ENCODE results near the gene MAP3K14.
A peak's percentile ranks its signal among the peaks of the same experiment; 100 is the strongest.

DNA sequence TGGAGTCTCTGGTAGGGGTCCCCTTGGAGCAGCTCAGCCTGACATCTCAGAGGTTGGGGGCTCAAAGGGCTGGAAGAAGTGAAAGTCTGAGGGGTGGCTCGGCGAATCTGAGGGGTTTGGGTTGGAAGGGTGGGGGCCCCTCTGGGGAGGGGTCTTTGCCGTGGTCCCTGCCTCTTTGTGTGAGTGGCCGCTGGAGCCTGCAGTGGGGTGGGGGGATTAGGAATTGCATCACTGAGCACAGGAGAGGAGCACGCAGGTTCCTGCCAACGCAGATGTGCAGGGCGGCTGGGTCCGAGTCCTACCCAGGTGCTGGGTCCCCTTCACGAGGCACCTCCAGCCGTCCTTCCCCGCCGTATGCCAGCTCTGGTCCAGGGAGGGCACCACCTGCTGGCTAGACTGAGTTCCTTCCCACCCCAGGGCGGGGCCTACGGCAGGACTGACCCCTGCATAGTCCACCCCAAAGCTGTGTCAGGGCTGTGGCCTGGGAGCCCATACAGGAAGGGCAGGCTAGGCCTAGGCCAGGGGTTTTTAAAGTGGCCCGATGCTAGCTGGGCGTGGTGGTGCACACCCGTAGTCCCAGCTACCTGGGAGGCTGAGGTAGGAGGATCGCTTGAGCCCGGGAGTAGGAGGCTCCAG lies 85.2 kb downstream of the MAP3K14 start:
- TF ChIP-seq SRF (IDR thresholded peaks at IDR 0.05; ENCODE audit: low read depth) (no peak), POLR2A (IDR thresholded peaks at IDR 0.05; ENCODE audit: borderline replicate concordance, extremely low read depth, insufficient read depth, insufficient read length) (no peak), POLR2AphosphoS5 (IDR thresholded peaks at IDR 0.05; ENCODE audit: low read depth, low read length) (no peak), TCF7L2 (IDR thresholded peaks at IDR 0.05; ENCODE audit: borderline replicate concordance, extremely low read depth, insufficient read depth, insufficient read length) (no peak), EZH2 (IDR thresholded peaks at IDR 0.05) (no peak), SIN3A (IDR thresholded peaks at IDR 0.05; ENCODE audit: low read depth) (no peak), ZNF274 (IDR thresholded peaks at IDR 0.05; ENCODE audit: low read depth, low read length) (no peak), FOSL1 (IDR thresholded peaks at IDR 0.05; ENCODE audit: low read depth) (no peak), JUND (IDR thresholded peaks at IDR 0.05) (no peak), ELF1 (IDR thresholded peaks at IDR 0.05; ENCODE audit: borderline replicate concordance, low read depth) (no peak)
- TF ChIP-seq, protein P1, sequence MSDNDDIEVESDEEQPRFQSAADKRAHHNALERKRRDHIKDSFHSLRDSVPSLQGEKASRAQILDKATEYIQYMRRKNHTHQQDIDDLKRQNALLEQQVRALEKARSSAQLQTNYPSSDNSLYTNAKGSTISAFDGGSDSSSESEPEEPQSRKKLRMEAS (IDR thresholded peaks at IDR 0.05): no peak
- TF ChIP-seq, protein P2, sequence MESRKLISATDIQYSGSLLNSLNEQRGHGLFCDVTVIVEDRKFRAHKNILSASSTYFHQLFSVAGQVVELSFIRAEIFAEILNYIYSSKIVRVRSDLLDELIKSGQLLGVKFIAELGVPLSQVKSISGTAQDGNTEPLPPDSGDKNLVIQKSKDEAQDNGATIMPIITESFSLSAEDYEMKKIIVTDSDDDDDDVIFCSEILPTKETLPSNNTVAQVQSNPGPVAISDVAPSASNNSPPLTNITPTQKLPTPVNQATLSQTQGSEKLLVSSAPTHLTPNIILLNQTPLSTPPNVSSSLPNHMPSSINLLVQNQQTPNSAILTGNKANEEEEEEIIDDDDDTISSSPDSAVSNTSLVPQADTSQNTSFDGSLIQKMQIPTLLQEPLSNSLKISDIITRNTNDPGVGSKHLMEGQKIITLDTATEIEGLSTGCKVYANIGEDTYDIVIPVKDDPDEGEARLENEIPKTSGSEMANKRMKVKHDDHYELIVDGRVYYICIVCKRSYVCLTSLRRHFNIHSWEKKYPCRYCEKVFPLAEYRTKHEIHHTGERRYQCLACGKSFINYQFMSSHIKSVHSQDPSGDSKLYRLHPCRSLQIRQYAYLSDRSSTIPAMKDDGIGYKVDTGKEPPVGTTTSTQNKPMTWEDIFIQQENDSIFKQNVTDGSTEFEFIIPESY (IDR thresholded peaks at IDR 0.05; ENCODE audit: extremely low read depth, insufficient replicate concordance, low read length): no peak
- TF ChIP-seq, protein P3, sequence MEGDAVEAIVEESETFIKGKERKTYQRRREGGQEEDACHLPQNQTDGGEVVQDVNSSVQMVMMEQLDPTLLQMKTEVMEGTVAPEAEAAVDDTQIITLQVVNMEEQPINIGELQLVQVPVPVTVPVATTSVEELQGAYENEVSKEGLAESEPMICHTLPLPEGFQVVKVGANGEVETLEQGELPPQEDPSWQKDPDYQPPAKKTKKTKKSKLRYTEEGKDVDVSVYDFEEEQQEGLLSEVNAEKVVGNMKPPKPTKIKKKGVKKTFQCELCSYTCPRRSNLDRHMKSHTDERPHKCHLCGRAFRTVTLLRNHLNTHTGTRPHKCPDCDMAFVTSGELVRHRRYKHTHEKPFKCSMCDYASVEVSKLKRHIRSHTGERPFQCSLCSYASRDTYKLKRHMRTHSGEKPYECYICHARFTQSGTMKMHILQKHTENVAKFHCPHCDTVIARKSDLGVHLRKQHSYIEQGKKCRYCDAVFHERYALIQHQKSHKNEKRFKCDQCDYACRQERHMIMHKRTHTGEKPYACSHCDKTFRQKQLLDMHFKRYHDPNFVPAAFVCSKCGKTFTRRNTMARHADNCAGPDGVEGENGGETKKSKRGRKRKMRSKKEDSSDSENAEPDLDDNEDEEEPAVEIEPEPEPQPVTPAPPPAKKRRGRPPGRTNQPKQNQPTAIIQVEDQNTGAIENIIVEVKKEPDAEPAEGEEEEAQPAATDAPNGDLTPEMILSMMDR (IDR thresholded peaks at IDR 0.05 in 2 of 3, conservative IDR thresholded peaks at IDR 0.05 in 1 of 3; ENCODE audit: borderline replicate concordance in 1 of 3, insufficient read depth in 1 of 3, low read depth in 2 of 3, low read length in 2 of 3): peak in 2 of 3 experiments; percentile 63 to 75; a peak in 5 of 6 replicates

Data from HCT116 (cell line).